H1 (cell line): Measurements from ENCODE around the gene CDH22. TPM values are rescaled to one million over a fixed set of nuclear protein-coding genes. Genes with fewer than 3 reads are reported as not detected.

ENCODE experiments used
- CTCF ChIA-PET: fragments of 300-600 bp; sonication (Branson Sonifier 250); formaldehyde crosslinking; loops from one replicate; lab custom pipeline; 2021; ENCODE audit not compliant: partially characterized antibody; lab: Charles Lee
- POLR2A ChIA-PET: fragments of 300-600 bp; sonication (Branson Sonifier 250); formaldehyde crosslinking; loops from one replicate; lab custom pipeline; 2021; ENCODE audit warnings: inconsistent platforms; ENCODE audit not compliant: partially characterized antibody; lab: Charles Lee
- DNase-seq, 2 experiments: peaks; one replicate each; pipeline versions ENCODE4 v3.0.0 to v3.0.0-alpha.2; 2010 to 2022; ENCODE audit warnings: low spot score in 2 of 2, low read depth in 1 of 2, mixed read lengths in 1 of 2
- FAIRE-seq: peaks from 2 replicates; lab custom pipeline; 2011; peaks lifted over from hg19 to GRCh38; lab: Jason Lieb, UNC
- H2AFZ ChIP-seq: 2 replicates; pipeline ENCODE4 v1.8.1; 2012; ENCODE audit warnings: low read length, inconsistent platforms
- H2AK5ac ChIP-seq: 2 replicates; pipeline ENCODE4 v1.6.1; 2013; ENCODE audit warnings: low read depth, low read length
- H2BK120ac ChIP-seq: replicated peaks from 2 replicates; pipeline ENCODE3; 2013; ENCODE audit warnings: low read depth, low read length, inconsistent platforms
- H2BK12ac ChIP-seq: 2 replicates; pipeline ENCODE4 v1.6.1; 2013; ENCODE audit warnings: low read depth, low read length
- H2BK15ac ChIP-seq: 2 replicates; pipeline ENCODE4 v1.6.1; 2013; ENCODE audit warnings: low read length
- H2BK20ac ChIP-seq: 2 replicates; pipeline ENCODE4 v1.6.1; 2013; ENCODE audit warnings: low read length
- H2BK5ac ChIP-seq: 2 replicates; pipeline ENCODE4 v1.6.1; 2013; ENCODE audit warnings: low read depth, low read length
- H3K14ac ChIP-seq: 2 replicates; pipeline ENCODE4 v1.6.1; 2013; ENCODE audit warnings: inconsistent platforms; ENCODE audit not compliant: insufficient read length
- H3K18ac ChIP-seq: 2 replicates; pipeline ENCODE4 v1.6.1; 2013; ENCODE audit warnings: low read length; ENCODE audit errors: extremely low read depth
- H3K23ac ChIP-seq: 2 replicates; pipeline ENCODE4 v1.6.1; 2013; ENCODE audit warnings: inconsistent platforms; ENCODE audit not compliant: insufficient read length
- H3K23me2 ChIP-seq: 2 replicates; pipeline ENCODE4 v1.6.1; 2013; ENCODE audit warnings: low read depth, low read length
- H3K27ac ChIP-seq: 2 replicates; pipeline ENCODE4 v1.6.1; 2011; ENCODE audit warnings: low read depth, low read length, inconsistent platforms
- H3K27me3 ChIP-seq, 4 experiments: replicated peaks in 1 of 4; 1 replicate in 1 of 4; 2 replicates in 3 of 4; pipeline versions ENCODE4 v1.6.1 to v1.8.1; 2011 to 2013; ENCODE audit warnings: low read length in 3 of 4, mild to moderate bottlenecking in 3 of 4, inconsistent platforms in 2 of 4, mixed read lengths in 2 of 4, moderate library complexity in 1 of 4; ENCODE audit not compliant: control insufficient read depth in 3 of 4, insufficient read depth in 3 of 4; ENCODE audit errors: extremely low read depth in 1 of 4
- H3K36me3 ChIP-seq, 4 experiments: 2 replicates each; pipeline versions ENCODE4 v1.6.1 to v1.8.1; 2011 to 2013; ENCODE audit warnings: mild to moderate bottlenecking in 4 of 4, low read length in 3 of 4, moderate library complexity in 2 of 4, control low read depth in 1 of 4, inconsistent platforms in 1 of 4; ENCODE audit not compliant: insufficient read depth in 4 of 4, control insufficient read depth in 2 of 4
- H3K4ac ChIP-seq: replicated peaks from 2 replicates; pipeline ENCODE3; 2013; ENCODE audit warnings: low read length, low read depth, mixed read lengths, inconsistent platforms; ENCODE audit not compliant: insufficient read length
- H3K4me1 ChIP-seq, 4 experiments: replicated peaks in 1 of 4; 1 replicate in 1 of 4; 2 replicates in 3 of 4; pipeline versions ENCODE4 v1.6.1 to v1.8.1; 2011 to 2013; ENCODE audit warnings: low read length in 3 of 4, inconsistent platforms in 2 of 4, mixed read lengths in 1 of 4; ENCODE audit not compliant: insufficient read depth in 4 of 4, control insufficient read depth in 3 of 4
- H3K4me2 ChIP-seq, 2 experiments: 2 replicates each; pipeline versions ENCODE4 v1.6.1 to v1.8.1; 2011 to 2013; ENCODE audit warnings: low read depth in 2 of 2, low read length in 2 of 2, control low read depth in 1 of 2, inconsistent platforms in 1 of 2, mild to moderate bottlenecking in 1 of 2; ENCODE audit not compliant: insufficient read depth in 1 of 2
- H3K4me3 ChIP-seq, 4 experiments: fragments of 200-600, 300-600 bp in 1 of 4; sonication (generic), shearing (Covaris generic), sonication (Bioruptor Twin) in 1 of 4; 2 replicates each; pipeline versions ENCODE4 v1.5.1 to v1.8.1; 2011 to 2016; ENCODE audit warnings: low read length in 4 of 4, low read depth in 3 of 4, control low read depth in 2 of 4, inconsistent platforms in 2 of 4, mild to moderate bottlenecking in 2 of 4, mixed read lengths in 1 of 4, moderate library complexity in 1 of 4; ENCODE audit not compliant: insufficient read depth in 2 of 4; ENCODE audit errors: extremely low read depth in 1 of 4
- H3K56ac ChIP-seq: replicated peaks from 2 replicates; pipeline ENCODE3; 2013; ENCODE audit warnings: low read depth, mild to moderate bottlenecking, mixed read lengths, low read length, inconsistent platforms; ENCODE audit not compliant: insufficient read length
- H3K79me1 ChIP-seq: 2 replicates; pipeline ENCODE4 v1.6.1; 2013; ENCODE audit warnings: low read depth, low read length, control low read depth
- H3K79me2 ChIP-seq, 2 experiments: 2 replicates each; pipeline versions ENCODE4 v1.6.1 to v1.8.1; 2012 to 2013; ENCODE audit warnings: low read length in 2 of 2, mild to moderate bottlenecking in 2 of 2, inconsistent platforms in 1 of 2; ENCODE audit not compliant: insufficient read depth in 2 of 2, control insufficient read depth in 1 of 2
- H3K9ac ChIP-seq, 4 experiments: replicated peaks in 1 of 4; 1 replicate in 1 of 4; 2 replicates in 3 of 4; pipeline versions ENCODE4 v1.6.1 to v1.8.1; 2011 to 2013; ENCODE audit warnings: low read depth in 3 of 4, low read length in 3 of 4, control low read depth in 2 of 4, mild to moderate bottlenecking in 2 of 4, moderate library complexity in 2 of 4, inconsistent platforms in 1 of 4; ENCODE audit errors: extremely low read depth in 1 of 4
- H3K9me3 ChIP-seq, 2 experiments: 2 replicates each; pipeline versions ENCODE4 v1.6.1 to v1.8.1; 2012 to 2013; ENCODE audit warnings: mild to moderate bottlenecking in 2 of 2, moderate library complexity in 2 of 2, control low read depth in 1 of 2, inconsistent platforms in 1 of 2, low read depth in 1 of 2, low read length in 1 of 2, mixed read lengths in 1 of 2; ENCODE audit not compliant: insufficient read depth in 2 of 2
- H4K20me1 ChIP-seq, 2 experiments: replicated peaks in 1 of 2; 2 replicates each; pipeline versions ENCODE3 to v1.8.1; 2011 to 2013; ENCODE audit warnings: inconsistent platforms in 2 of 2, low read length in 2 of 2, mild to moderate bottlenecking in 1 of 2; ENCODE audit not compliant: insufficient read depth in 2 of 2, control insufficient read depth in 1 of 2
- H4K5ac ChIP-seq: 2 replicates; pipeline ENCODE4 v1.6.1; 2013; ENCODE audit warnings: low read length, low read depth, mixed read lengths, inconsistent platforms; ENCODE audit not compliant: insufficient read length
- H4K8ac ChIP-seq: 2 replicates; pipeline ENCODE4 v1.8.0; 2013; ENCODE audit warnings: mild to moderate bottlenecking, moderate library complexity, low read length, inconsistent platforms; ENCODE audit not compliant: insufficient read depth; ENCODE audit errors: extremely low read depth
- H4K91ac ChIP-seq: replicated peaks from 2 replicates; pipeline ENCODE3; 2013; ENCODE audit warnings: low read length, mixed read lengths, inconsistent platforms; ENCODE audit not compliant: insufficient read length
- CTBP2 ChIP-seq: IDR thresholded peaks from 2 replicates; pipeline ENCODE4 v1.7.0; 2011; ENCODE audit warnings: borderline replicate concordance, mild to moderate bottlenecking, moderate library complexity, mixed read lengths, low read length; ENCODE audit not compliant: insufficient read depth, insufficient read length
- KDM5A ChIP-seq: fragments of 200-600 bp; IDR thresholded peaks from 2 replicates; pipeline ENCODE4 v1.7.1; 2012; ENCODE audit warnings: mild to moderate bottlenecking, low read length, inconsistent platforms, mixed read lengths
- POU5F1 ChIP-seq: IDR thresholded peaks from 2 replicates; pipeline ENCODE4 v1.6.1; 2011; ENCODE audit warnings: low read depth, mild to moderate bottlenecking, low read length, moderate library complexity
- SP2 ChIP-seq: IDR thresholded peaks from 2 replicates; pipeline ENCODE4 v1.6.1; 2012; ENCODE audit warnings: mild to moderate bottlenecking, low read length, inconsistent platforms
- SRF ChIP-seq: IDR thresholded peaks from 2 replicates; pipeline ENCODE4 v1.6.1; 2011; ENCODE audit warnings: mild to moderate bottlenecking, low read depth, low read length, moderate library complexity
- whole genome bisulfite sequencing, 2 experiments: shearing (Covaris generic) in 1 of 2; methylation state at CpG; one replicate each; pipeline versions ENCODE4 v1.1.6 to v1.1.7; 2013 to 2015; ENCODE audit warnings: low lambda C conversion rate in 2 of 2, mixed read lengths in 2 of 2, inconsistent platforms in 1 of 2, low coverage in 1 of 2, missing lambda C conversion rate in 1 of 2; ENCODE audit not compliant: insufficient replicate concordance in 2 of 2, insufficient coverage in 1 of 2, insufficient read length in 1 of 2; ENCODE audit errors: extremely low coverage in 1 of 2, missing lambda C conversion rate in 1 of 2; 5-methylcytosine and 5-hydroxymethylcytosine counted together
- long read RNA-seq, 2 experiments: library from RNA in 1 of 2; library from capped mRNA in 1 of 2; stranded (forward); transcript quantifications; one replicate each; pipeline ENCODE4 v2.0.0, GENCODE V29; 2021; ENCODE audit warnings: inconsistent platforms in 1 of 2
- polyA minus RNA-seq, 3 experiments: library from RNA; depleted of rRNA, polyadenylated mRNA; stranded (reverse); fragments of >200 nt; gene quantifications; 1 replicate in 2 of 3; 2 replicates in 1 of 3; pipeline ENCODE4 v1.2.3, GENCODE V29; 2011
- polyA plus RNA-seq, 7 experiments: library from polyadenylated mRNA; depleted of rRNA in 3 of 7; stranded (reverse) in 5 of 7; unstranded in 2 of 7; fragments of >200 nt in 5 of 7; fragments of 200-250 nt in 2 of 7; gene quantifications; 1 replicate in 5 of 7; 2 replicates in 1 of 7; 4 replicates in 1 of 7; pipeline versions ENCODE4 v1.2.1 to v1.2.3, GENCODE V29; 2011 to 2013; ENCODE audit warnings: missing spikeins in 2 of 7, mixed read lengths in 2 of 7
- total RNA-seq: library from RNA; stranded (reverse); fragmentation: NEBNext Ultra II Directional; extraction: Animal tissue kit (Norgen Biotek cat#: 25700); gene quantifications from 2 replicates; pipeline ENCODE4 v1.2.1, GENCODE V29; 2021

CDH22 gene, protein sequence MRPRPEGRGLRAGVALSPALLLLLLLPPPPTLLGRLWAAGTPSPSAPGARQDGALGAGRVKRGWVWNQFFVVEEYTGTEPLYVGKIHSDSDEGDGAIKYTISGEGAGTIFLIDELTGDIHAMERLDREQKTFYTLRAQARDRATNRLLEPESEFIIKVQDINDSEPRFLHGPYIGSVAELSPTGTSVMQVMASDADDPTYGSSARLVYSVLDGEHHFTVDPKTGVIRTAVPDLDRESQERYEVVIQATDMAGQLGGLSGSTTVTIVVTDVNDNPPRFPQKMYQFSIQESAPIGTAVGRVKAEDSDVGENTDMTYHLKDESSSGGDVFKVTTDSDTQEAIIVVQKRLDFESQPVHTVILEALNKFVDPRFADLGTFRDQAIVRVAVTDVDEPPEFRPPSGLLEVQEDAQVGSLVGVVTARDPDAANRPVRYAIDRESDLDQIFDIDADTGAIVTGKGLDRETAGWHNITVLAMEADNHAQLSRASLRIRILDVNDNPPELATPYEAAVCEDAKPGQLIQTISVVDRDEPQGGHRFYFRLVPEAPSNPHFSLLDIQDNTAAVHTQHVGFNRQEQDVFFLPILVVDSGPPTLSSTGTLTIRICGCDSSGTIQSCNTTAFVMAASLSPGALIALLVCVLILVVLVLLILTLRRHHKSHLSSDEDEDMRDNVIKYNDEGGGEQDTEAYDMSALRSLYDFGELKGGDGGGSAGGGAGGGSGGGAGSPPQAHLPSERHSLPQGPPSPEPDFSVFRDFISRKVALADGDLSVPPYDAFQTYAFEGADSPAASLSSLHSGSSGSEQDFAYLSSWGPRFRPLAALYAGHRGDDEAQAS
- total RNA-seq (0.39 and 0.46 TPM in 2 replicates), polyA plus RNA-seq (2011; rRNA removed) (0.31 and 0.35 TPM in 2 replicates), polyA minus RNA-seq (2011; rRNA and poly(A)+ RNA removed) (0.16 and 0.34 TPM in 2 replicates)
- 0.21 TPM for polyA plus RNA-seq (2011; cell fraction: cytosol; rRNA removed)
- 0.48 TPM for polyA plus RNA-seq (2011; cell fraction: nucleus; rRNA removed)
- polyA plus RNA-seq (2012, experiment 1 of 2) = 0.16 to 0.66 TPM (median 0.48 TPM) in 3 of 4 replicates, not detected in the other
- 0.14 TPM for polyA plus RNA-seq (2012, experiment 2 of 2)
- polyA plus RNA-seq (2013, experiment 1 of 2) = 0.12 TPM
- 0.15 TPM for polyA plus RNA-seq (2013, experiment 2 of 2)
- not detected for polyA minus RNA-seq (2011; cell fraction: cytosol; rRNA and poly(A)+ RNA removed)
- polyA minus RNA-seq (2011; cell fraction: nucleus; rRNA and poly(A)+ RNA removed) = 0.70 TPM
- long read RNA-seq, experiment 1 = 0 reads
- long read RNA-seq, experiment 2 = 0 reads

DNA sequence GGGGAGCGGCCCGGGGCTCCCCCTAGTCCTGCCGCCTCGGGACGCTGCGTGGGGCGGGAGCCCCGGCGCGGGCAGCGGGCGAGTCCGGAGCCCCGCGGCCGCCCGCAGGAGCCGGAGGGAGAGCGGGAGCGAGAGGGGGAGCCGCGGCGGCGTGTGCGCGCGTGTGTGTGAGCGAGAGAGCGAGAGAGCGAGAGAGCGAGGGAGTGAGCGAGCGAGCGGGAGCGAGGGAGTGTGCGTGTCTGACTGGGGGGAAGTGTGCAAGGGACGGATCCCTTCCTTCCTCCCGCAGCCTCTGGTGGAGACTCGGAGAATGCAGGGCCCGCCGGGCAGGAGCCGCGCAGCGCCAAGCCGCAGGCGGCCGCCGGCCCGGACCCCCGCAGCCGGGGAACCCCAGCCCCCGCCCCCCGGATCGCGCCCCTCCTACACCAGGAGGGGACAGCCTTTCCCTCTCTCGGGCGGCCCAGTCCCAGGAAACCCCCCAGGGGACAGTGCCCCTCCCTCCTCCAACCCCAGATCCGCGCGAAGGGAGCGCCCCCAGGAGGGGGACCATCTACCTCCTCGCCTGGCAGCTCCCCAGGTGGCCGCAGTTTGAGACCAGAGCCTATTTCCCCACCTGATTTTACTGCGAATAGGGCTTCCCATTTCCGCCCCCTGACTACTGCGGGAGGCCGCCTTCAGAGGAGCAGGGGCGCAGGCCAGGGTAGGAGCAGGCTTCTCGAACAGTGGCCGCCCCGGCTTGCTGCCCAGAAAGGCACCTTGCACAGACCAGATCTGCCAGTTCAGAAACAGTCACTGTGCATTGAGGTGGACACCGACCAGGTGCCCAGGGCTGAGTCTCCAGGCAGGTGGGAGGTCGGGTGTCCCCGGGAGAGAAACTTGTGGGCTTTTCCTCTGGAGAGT is at the start of gene CDH22:
CDH22 (minus strand) TSS at position 241 of the 900 bp plus-strand sequence. CDS start 57,204 bp downstream, outside the sequence.
- Histone ChIP-seq H2BK5ac (no peak within 1 kb of the TSS), H4K5ac (no peak within 1 kb of the TSS), H3K4me3 (peak within 1 kb of the TSS; percentile 48 to 75 (median 55)), H3K9ac (no peak within 1 kb of the TSS), H3K79me2 (no peaks in the 10 kb centered on the region), H3K56ac (no peak within 1 kb of the TSS), H2BK20ac (no peak within 1 kb of the TSS), H4K20me1 (peaks cover 2 to 9% of the 10 kb centered on the region in 2 experiments), H4K91ac (no peak within 1 kb of the TSS), H3K27me3 (peaks cover 44 to 84% (median 76%) of the 10 kb centered on the region in 4 experiments), H3K36me3 (peaks cover 0 to 4% (median 0%) of the 10 kb centered on the region in 4 experiments; a peak in 1 of 8 replicates), H3K4ac (no peak within 1 kb of the TSS), H3K23me2 (peaks cover 14% of the 10 kb centered on the region; the same call in 1 of the 2 replicates), H3K4me2 (peak within 1 kb of the TSS; percentile 66 to 86), H3K27ac (no peak within 1 kb of the TSS), H3K9me3 (no peaks in the 10 kb centered on the region), H3K79me1 (no peaks in the 10 kb centered on the region), H3K4me1 (peaks cover 0 to 7% (median 5%) of the 10 kb centered on the region in 4 experiments; a peak in 5 of 7 replicates), H4K8ac (peak within 1 kb of the TSS; percentile 82), H3K18ac (no peak within 1 kb of the TSS; the same call in 1 of the 2 replicates), H2BK12ac (no peak within 1 kb of the TSS), H2AK5ac (no peak within 1 kb of the TSS), H3K23ac (no peak within 1 kb of the TSS), H3K14ac (no peak within 1 kb of the TSS), H2BK120ac (no peak within 1 kb of the TSS), H2BK15ac (no peak within 1 kb of the TSS), H2AFZ (no peak within 1 kb of the TSS; the same call in 1 of the 2 replicates)
- ChIA-PET POLR2A (interaction anchor here (1.0 kb wide), 1 partner anchor 9 kb away, joined by 3 read pairs; no protein-coding TSS in a partner anchor), CTCF (interaction anchor here (0.6 to 6.5 kb wide), 6 partner anchors 17 to 177 kb away, joined by 3 to 76 read pairs (median 15); no protein-coding TSS in a partner anchor)
- FAIRE-seq = no peak
- 5% methylated on average over 36 of the region's 74 CpGs; no CpG with 5 or more reads in 1 of the 2 experiments for WGBS, 2 experiments
- peak in 1 of 2 experiments; percentile 66 for DNase-seq
- TF ChIP-seq CTBP2 (no peak), SP2 (no peak), SRF (no peak), POU5F1 (no peak), KDM5A (no peak)
